GM21381 (cell line): ENCODE results near the gene WNT9B.

ENCODE experiments used
- ATAC-seq: cut with Tn5 transposase; IDR thresholded peaks from one replicate; pipeline ENCODE4 v1.9.1; 2021; ENCODE audit warnings: mild to moderate bottlenecking, moderate library complexity; ENCODE audit not compliant: unreplicated experiment

The WNT9B gene

GRCh38 chr17:46853896-46854444 is 2.6 kb downstream of the WNT9B start:
- no peak for ATAC-seq

GRCh38 chr17:46854515-46854914 is 3.1 kb downstream of the WNT9B start:
- ATAC-seq = no peak

GRCh38 chr17:46854948-46855347 is 3.6 kb downstream of the WNT9B start:
- no peak for ATAC-seq

DNA sequence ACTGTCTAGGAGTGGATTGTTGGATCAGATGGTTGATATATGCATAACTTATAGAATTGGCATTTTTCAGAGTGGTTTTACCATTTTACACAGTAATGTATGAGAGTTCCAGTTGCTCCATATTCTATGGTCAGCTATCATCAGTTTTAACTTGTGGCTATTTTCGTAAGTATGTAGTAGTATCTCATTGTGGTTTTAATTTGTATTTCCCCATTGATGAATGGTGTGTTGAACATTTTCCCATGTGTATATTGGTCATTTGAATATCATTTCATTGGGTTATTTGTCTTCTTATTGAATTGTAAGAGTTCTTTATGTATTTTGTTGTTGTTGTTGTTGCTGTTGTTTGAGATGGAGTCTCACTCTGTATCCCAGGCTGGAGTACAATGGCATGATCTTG is 6.2 kb downstream of the WNT9B start:
- no peak for ATAC-seq

DNA sequence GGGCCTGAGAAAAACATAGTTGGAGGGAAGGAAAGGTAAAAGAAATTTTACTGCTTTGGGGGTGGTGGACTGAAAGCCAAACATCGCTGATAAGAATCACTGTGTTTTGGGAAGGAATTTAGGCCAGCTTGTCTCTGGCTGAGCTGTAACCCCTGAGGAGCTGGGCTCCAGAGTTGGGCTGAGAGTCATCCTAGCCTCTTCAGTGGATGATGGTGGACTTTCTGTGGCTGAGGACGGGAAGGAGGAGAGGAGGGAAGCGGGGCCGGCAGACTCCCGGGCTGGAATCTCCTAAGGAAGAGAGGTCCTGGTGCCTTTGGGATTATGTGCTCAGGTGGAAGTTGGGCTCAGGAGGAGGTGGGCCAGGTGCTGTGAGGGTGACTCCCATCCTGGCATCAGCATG is 8.6 kb downstream of the WNT9B start:
- ATAC-seq = no peak

DNA sequence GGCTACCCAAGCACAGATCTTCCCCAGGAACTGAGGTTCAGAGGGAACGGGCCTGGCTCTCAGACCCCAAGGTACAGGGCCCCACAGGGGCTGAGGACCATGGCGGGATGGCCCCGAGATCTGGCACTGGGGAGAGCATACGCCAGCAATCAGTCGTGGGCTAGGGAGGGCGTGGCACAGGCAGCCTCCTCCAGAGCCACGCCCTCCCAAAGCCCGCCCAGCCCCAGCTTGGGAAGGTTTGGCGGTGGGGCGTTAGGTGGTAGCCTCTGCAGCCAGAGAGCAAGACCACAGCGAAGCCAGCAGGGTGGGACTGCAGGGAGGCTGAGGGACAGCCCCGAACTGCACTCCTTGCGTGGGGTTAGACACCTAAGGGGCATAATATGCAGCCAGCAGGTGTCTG is 11.6 kb downstream of the WNT9B start:
- no peak for ATAC-seq

GRCh38 chr17:46863383-46864121 is 12.2 kb downstream of the WNT9B start:
- ATAC-seq = no peak

GRCh38 chr17:46865100-46865499 is 13.7 kb downstream of the WNT9B start:
- no peak for ATAC-seq

DNA sequence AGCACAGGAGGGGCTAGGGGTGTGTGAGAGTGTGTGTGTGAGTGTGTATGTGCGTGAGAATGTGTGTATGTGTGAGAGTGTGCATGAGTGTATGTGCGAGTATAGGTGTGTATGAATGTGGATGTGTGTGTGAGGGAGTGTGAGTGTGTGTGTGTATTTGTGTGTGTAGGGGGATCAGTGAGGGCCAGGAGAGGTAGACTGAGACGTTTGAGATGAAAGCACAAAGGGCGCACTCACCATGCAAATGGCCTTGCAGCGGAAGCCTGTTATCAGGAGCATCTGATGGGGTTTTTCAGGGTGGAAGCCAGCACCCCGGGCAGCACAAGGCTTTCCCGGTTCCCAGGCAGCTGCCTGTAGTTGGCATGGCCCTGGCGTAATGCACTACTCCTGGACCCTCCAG is 14.9 kb downstream of the WNT9B start:
- no peak for ATAC-seq

GRCh38 chr17:46866747-46867146 is 15.4 kb downstream of the WNT9B start:
- ATAC-seq = no peak

GRCh38 chr17:46868689-46869187 is 17.4 kb downstream of the WNT9B start:
- no peak for ATAC-seq

DNA sequence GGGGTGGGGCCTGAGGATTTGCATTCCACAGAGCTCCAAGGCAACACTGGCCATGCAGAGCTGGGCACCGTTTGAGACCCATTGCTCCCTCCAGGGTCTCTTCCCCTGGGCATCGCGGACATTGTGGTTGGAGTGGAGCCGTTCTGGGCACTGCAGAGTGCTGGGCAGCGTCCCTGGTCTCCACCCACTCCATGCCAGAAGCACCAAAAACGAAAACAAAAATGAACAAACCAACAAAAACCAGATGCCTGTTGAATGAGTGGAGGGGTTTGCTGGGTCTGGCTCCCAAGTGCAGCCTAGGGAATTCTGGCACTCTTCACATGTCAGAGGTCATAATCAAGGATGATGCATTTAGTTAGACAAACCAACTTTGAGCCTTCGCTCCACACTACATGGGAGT is 17.9 kb downstream of the WNT9B start:
- ATAC-seq = no peak

DNA sequence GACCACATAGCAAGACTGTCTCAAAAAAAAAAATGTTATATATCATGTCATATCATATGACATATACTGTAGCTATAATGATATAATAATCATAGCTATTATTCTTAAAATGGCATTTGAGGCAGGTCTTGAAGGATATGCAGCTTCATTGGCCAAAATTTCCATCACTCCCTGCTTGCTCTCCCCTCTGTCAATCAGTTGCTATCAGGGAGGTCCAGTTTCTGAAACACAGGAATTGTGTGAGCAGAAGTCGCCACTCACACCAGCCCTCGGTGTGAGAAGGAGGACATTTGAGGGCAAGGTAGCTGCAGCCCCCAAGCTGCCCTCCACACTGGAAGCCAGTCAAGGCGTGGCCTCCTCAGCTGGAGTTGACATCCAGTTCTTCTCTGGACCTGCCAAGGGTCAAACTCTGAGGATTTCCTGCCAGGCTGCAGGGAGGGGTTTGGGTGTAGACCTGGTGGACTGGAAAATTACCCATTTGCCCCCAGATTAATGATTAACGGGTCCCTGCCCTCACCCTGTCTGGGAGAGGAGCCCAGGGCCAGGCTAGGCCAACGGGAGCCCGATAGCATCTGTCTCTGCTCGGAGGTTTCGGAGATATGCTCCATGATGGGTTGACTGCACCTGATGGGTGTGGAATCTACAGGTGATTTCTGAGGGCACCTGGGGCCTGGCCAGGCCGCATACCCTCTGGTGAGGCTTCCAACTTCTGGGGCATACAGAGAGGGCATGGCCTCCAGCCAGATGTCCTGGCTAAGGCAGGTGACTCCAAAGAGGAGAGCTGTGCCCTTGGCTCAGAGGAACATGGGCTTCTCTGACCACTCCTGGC is 18.8 kb downstream of the WNT9B start:
- ATAC-seq = no peak

DNA sequence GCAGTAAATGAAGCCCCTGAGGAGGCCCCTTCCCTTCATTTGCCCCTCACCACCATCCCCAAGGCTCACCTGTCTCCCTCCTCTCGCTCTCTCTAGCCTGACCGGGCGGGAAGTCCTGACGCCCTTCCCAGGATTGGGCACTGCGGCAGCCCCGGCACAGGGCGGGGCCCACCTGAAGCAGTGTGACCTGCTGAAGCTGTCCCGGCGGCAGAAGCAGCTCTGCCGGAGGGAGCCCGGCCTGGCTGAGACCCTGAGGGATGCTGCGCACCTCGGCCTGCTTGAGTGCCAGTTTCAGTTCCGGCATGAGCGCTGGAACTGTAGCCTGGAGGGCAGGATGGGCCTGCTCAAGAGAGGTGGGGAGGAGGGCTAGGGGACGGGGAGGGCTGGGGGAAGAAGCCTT is 21.0 kb downstream of the WNT9B start:
- ATAC-seq = no peak

- no peak for ATAC-seq
Observed at GRCh38 chr17:46873941-46874645, 22.7 kb downstream of the WNT9B start.

GRCh38 chr17:46874906-46875305 is 23.5 kb downstream of the WNT9B start:
- no peak for ATAC-seq

DNA sequence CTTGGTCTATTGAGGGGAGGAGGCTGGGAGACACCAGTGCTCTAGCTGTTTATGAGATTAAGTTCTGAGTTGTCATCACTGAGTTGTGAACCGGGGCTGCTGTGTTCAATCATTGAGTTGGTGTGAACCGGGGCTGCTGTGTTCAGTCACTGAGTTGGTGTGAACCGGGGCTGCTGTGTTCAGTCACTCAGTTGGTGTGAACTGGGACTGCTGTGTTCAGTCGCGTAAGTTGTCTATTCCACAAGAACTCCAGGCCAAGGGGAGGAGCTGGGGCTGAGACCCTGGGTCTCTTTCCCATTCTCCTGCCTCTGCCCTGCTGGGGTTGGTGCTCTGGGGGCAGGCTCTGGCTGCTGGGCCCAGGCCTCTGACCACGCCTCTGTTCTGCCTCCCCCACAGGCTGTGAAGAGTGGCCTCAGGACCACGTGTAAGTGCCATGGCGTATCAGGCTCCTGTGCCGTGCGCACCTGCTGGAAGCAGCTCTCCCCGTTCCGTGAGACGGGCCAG is 24.5 kb downstream of the WNT9B start:
- ATAC-seq = no peak

- ATAC-seq = no peak
Observed at GRCh38 chr17:46876353-46876887, 25.0 kb downstream of the WNT9B start.

DNA sequence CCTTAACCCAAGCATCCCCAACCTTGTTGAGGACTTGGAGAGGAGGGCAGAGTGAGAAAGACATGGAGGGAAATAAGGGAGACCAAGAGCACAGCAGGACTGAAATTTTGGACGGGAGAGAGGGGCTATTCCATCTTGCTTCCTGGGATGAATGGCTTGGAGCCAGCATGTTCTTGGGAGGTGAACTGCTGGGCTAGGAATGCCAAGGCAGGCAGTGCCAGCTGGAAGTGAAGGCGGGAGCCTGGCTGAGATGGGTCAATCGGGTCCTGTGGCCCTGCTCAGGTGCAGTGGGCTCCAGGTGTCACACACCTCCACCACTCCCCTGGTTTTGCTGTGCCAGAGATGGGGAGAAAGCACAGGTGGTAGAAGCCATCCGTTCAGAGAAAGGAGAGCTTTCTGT is 25.5 kb downstream of the WNT9B start:
- no peak for ATAC-seq

DNA sequence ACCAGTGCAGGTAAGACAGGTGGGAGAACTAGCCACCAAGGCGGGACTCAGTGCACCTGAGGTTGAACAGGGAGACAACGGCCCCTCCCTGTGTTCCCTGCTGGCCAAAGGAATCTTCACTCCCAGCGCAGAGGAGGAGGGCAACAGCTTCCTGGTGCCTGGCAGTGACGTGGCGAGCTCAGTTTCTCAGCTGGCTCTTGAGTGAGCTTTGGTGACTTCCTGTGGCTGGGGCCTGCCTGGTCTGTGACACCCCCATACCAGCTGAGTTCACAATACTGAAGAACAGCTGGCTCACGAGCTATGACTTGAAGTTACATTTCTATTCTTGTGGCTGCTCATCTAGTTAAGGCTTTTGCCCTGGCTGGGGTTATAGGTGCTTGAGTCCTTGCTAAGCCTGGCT is 26.1 kb downstream of the WNT9B start:
- ATAC-seq = no peak

DNA sequence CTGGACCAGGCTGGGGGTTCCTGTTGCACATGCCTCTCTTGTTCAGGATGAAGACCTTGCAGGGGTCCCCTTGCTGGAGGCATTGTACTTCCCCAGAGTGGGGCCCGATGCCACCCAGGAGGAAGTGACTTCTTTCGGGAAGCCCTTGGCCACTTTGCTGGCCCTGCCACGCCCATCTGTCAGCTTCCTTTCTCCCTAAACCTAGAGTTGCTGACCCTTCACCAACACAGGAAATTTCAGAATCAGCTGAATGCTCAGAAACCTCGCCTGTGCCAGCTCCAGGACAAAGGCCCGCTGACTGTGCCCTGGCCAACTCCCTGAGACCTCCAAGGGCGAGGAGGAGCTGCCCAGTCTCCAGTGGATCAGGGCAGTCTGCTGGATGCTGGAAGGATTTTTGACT is 26.7 kb downstream of the WNT9B start:
- ATAC-seq = no peak
